ENCODE results near the gene ENOX2. TPM values are rescaled to one million over a fixed set of nuclear protein-coding genes. Genes with fewer than 3 reads are reported as not detected.
A peak's percentile ranks its signal among the peaks of the same experiment; 100 is the strongest.

The ENOX2 gene
- total and polyA plus RNA-seq, 4 donors, result 9.0 to 39.6 (median 22.7) TPM

GRCh38 chrX:130652824-130653578 lies 250.0 kb downstream of the ENOX2 start:
- no peaks in the 10 kb centered on the region for H3K4me1 ChIP-seq (ENCODE audit: control insufficient read depth in 1 of 2, insufficient read depth in 2 of 2, low read length in 2 of 2)
- 76 to 97% methylated on average over 6 of the region's 6 CpGs for WGBS, 2 donors
- no peaks in the 10 kb centered on the region for H3K9me3 ChIP-seq (ENCODE audit: control insufficient read depth, low read length)
- no peak overlapping the region for H3K27ac ChIP-seq (ENCODE audit: low read depth in 1 of 2, low read length in 2 of 2)
- no peak overlapping the region for H3K4me3 ChIP-seq (ENCODE audit: low read length in 2 of 2)
- DNase-seq (no peak), ATAC-seq (ENCODE audit: low FRiP score) (no peak)
- no peaks in the 10 kb centered on the region for H3K36me3 ChIP-seq (ENCODE audit: control insufficient read depth in 1 of 2, insufficient read depth in 2 of 2, low read length in 1 of 2)
- intact Hi-C loops (cut with DNase I), result no loop called here
- no peaks in the 10 kb centered on the region for H3K27me3 ChIP-seq (ENCODE audit: control insufficient read depth in 1 of 2, insufficient read depth in 2 of 2, low read length in 1 of 2)

DNA sequence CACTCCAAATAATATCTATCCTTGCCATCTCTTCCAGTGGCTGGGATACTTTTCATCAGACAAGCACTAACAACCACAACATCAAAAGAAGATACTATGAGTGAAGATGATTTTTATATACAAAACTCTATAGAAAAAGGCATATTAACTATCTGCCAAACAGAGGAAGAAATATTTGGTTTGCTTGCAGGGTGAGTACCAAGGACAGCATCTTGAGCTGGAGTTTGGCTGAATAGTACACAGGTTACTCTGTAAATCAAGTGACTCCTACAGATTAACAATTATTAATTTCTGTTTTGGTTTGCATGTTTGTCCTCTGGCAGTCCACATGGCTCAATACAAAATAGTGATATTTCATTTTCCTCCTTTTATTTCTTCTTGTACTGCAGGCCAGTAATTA lies 253.3 kb downstream of the ENOX2 start:
- ATAC-seq (ENCODE audit: low FRiP score), result no peak
- DNase-seq, result no peak
- H3K36me3 ChIP-seq (ENCODE audit: control insufficient read depth in 1 of 2, insufficient read depth in 2 of 2, low read length in 1 of 2), result no peaks in the 10 kb centered on the region
- intact Hi-C loops (cut with DNase I), result no loop called here
- no peaks in the 10 kb centered on the region for H3K4me1 ChIP-seq (ENCODE audit: control insufficient read depth in 1 of 2, insufficient read depth in 2 of 2, low read length in 2 of 2)
- no peaks in the 10 kb centered on the region for H3K27me3 ChIP-seq (ENCODE audit: control insufficient read depth in 1 of 2, insufficient read depth in 2 of 2, low read length in 1 of 2)
- no peak overlapping the region for H3K4me3 ChIP-seq (ENCODE audit: low read length in 2 of 2)
- H3K9me3 ChIP-seq (ENCODE audit: control insufficient read depth, low read length), result no peaks in the 10 kb centered on the region
- no peak overlapping the region for H3K27ac ChIP-seq (ENCODE audit: low read depth in 1 of 2, low read length in 2 of 2)

DNA sequence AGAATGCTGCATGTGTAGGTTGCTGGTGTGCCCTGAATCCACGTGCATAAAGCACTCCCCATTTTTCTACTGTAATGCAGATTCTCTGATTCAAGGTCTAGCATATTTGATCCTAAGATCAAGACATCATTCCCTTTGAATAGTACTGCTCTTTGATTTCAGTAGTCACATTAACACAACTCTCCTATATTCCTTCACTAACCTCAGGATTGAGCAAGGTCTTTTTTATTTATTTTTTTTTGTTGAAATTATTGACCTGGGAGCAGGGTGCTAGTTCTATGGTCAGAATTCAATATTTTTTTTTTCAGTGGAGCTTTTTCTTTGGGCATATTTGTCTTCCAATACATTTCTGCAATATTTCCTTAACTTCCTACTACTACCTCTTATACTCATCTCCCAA lies 255.5 kb downstream of the ENOX2 start:
- Histone ChIP-seq H3K4me3 (ENCODE audit: low read length in 2 of 2) (no peak overlapping the region), H3K36me3 (ENCODE audit: control insufficient read depth in 1 of 2, insufficient read depth in 2 of 2, low read length in 1 of 2) (no peaks in the 10 kb centered on the region), H3K27me3 (ENCODE audit: control insufficient read depth in 1 of 2, insufficient read depth in 2 of 2, low read length in 1 of 2) (no peaks in the 10 kb centered on the region), H3K9me3 (ENCODE audit: control insufficient read depth, low read length) (no peaks in the 10 kb centered on the region), H3K4me1 (ENCODE audit: control insufficient read depth in 1 of 2, insufficient read depth in 2 of 2, low read length in 2 of 2) (no peaks in the 10 kb centered on the region), H3K27ac (ENCODE audit: low read depth in 1 of 2, low read length in 2 of 2) (no peak overlapping the region)
- intact Hi-C loops (cut with DNase I), result no loop called here
- no peak for DNase-seq
- 54 to 98% methylated on average over 1 of the region's 1 CpG for WGBS, 2 donors
- no peak for ATAC-seq (ENCODE audit: low FRiP score)

GRCh38 chrX:130645955-130646583 lies 256.9 kb downstream of the ENOX2 start:
- Histone ChIP-seq H3K36me3 (ENCODE audit: control insufficient read depth in 1 of 2, insufficient read depth in 2 of 2, low read length in 1 of 2) (no peaks in the 10 kb centered on the region), H3K4me3 (ENCODE audit: low read length in 2 of 2) (no peak overlapping the region), H3K9me3 (ENCODE audit: control insufficient read depth, low read length) (no peaks in the 10 kb centered on the region), H3K27me3 (ENCODE audit: control insufficient read depth in 1 of 2, insufficient read depth in 2 of 2, low read length in 1 of 2) (no peaks in the 10 kb centered on the region), H3K27ac (ENCODE audit: low read depth in 1 of 2, low read length in 2 of 2) (no peak overlapping the region), H3K4me1 (ENCODE audit: control insufficient read depth in 1 of 2, insufficient read depth in 2 of 2, low read length in 2 of 2) (no peaks in the 10 kb centered on the region)
- intact Hi-C loops (cut with DNase I), result no loop called here
- DNase-seq, result peak in 1 of 2 donors; percentile 42
- ATAC-seq (ENCODE audit: low FRiP score), result peak; percentile 64
- 61 to 74% methylated on average over 9 of the region's 9 CpGs for WGBS, 2 donors

DNA sequence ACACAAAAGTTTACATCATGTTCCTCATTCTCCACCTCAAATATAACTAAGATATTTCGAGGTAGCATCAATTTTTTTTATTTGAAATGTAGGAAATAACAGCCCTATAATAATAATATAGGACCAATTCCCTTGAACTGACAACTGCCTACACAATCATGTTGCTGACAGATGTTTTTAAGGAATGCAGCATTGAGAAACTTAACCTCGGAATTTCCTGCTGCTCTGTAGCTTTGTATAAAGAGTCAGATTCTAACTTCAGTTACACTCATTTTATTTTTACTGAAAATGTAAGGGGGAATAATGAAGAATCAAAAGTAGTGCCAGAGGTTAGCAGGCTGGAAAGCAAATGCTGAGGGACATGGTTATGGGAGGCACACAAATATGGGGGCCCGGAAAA lies 265.4 kb downstream of the ENOX2 start:
- Histone ChIP-seq H3K27me3 (ENCODE audit: control insufficient read depth in 1 of 2, insufficient read depth in 2 of 2, low read length in 1 of 2) (no peaks in the 10 kb centered on the region), H3K36me3 (ENCODE audit: control insufficient read depth in 1 of 2, insufficient read depth in 2 of 2, low read length in 1 of 2) (no peaks in the 10 kb centered on the region), H3K4me3 (ENCODE audit: low read length in 2 of 2) (no peak overlapping the region), H3K4me1 (ENCODE audit: control insufficient read depth in 1 of 2, insufficient read depth in 2 of 2, low read length in 2 of 2) (no peaks in the 10 kb centered on the region), H3K9me3 (ENCODE audit: control insufficient read depth, low read length) (no peaks in the 10 kb centered on the region), H3K27ac (ENCODE audit: low read depth in 1 of 2, low read length in 2 of 2) (no peak overlapping the region)
- WGBS, 2 donors, result 57 to 64% methylated on average over 3 of the region's 3 CpGs
- ATAC-seq (ENCODE audit: low FRiP score) (no peak), DNase-seq (no peak)
- intact Hi-C loops (cut with DNase I), result no loop called here

GRCh38 chrX:130636277-130636676 lies 266.7 kb downstream of the ENOX2 start:
- ATAC-seq (ENCODE audit: low FRiP score) (no peak), DNase-seq (no peak)
- Histone ChIP-seq H3K4me1 (ENCODE audit: control insufficient read depth in 1 of 2, insufficient read depth in 2 of 2, low read length in 2 of 2) (no peaks in the 10 kb centered on the region), H3K36me3 (ENCODE audit: control insufficient read depth in 1 of 2, insufficient read depth in 2 of 2, low read length in 1 of 2) (no peaks in the 10 kb centered on the region), H3K27ac (ENCODE audit: low read depth in 1 of 2, low read length in 2 of 2) (no peak overlapping the region), H3K27me3 (ENCODE audit: control insufficient read depth in 1 of 2, insufficient read depth in 2 of 2, low read length in 1 of 2) (no peaks in the 10 kb centered on the region), H3K4me3 (ENCODE audit: low read length in 2 of 2) (no peak overlapping the region), H3K9me3 (ENCODE audit: control insufficient read depth, low read length) (no peaks in the 10 kb centered on the region)
- 91 to 96% methylated on average over 3 of the region's 3 CpGs for WGBS, 2 donors
- intact Hi-C loops (cut with DNase I), result no loop called here

GRCh38 chrX:130631011-130631410 lies 272.0 kb downstream of the ENOX2 start:
- ATAC-seq (ENCODE audit: low FRiP score), result no peak
- DNase-seq, result no peak
- Histone ChIP-seq H3K27ac (ENCODE audit: low read depth in 1 of 2, low read length in 2 of 2) (no peak overlapping the region), H3K27me3 (ENCODE audit: control insufficient read depth in 1 of 2, insufficient read depth in 2 of 2, low read length in 1 of 2) (no peaks in the 10 kb centered on the region), H3K36me3 (ENCODE audit: control insufficient read depth in 1 of 2, insufficient read depth in 2 of 2, low read length in 1 of 2) (no peaks in the 10 kb centered on the region), H3K4me1 (ENCODE audit: control insufficient read depth in 1 of 2, insufficient read depth in 2 of 2, low read length in 2 of 2) (no peaks in the 10 kb centered on the region), H3K9me3 (ENCODE audit: control insufficient read depth, low read length) (no peaks in the 10 kb centered on the region), H3K4me3 (ENCODE audit: low read length in 2 of 2) (no peak overlapping the region)
- WGBS, 2 donors, result 93 to 96% methylated on average over 3 of the region's 3 CpGs
- intact Hi-C loops (cut with DNase I), result no loop called here

DNA sequence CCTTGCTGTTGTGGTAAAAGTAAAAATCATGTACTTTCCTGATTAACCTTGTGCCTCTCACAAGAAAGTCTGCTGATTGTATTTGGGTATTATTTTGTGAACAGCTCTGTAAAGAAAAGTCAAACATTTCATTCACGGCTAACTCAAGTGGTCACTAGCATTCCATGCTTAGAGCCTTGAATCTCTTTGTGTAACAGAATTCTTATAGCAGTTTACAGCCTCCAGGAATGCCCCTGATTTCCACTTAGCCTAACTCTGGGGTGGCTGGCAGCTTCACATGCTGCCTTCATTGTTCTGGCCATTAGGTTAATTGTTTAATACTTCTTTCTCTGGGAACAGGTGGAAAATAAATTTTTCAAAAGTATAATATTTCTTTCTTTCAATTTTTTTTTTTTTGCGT lies 274.5 kb downstream of the ENOX2 start:
- DNase-seq (no peak), ATAC-seq (ENCODE audit: low FRiP score) (no peak)
- Histone ChIP-seq H3K9me3 (ENCODE audit: control insufficient read depth, low read length) (no peaks in the 10 kb centered on the region), H3K4me3 (ENCODE audit: low read length in 2 of 2) (no peak overlapping the region), H3K36me3 (ENCODE audit: control insufficient read depth in 1 of 2, insufficient read depth in 2 of 2, low read length in 1 of 2) (no peaks in the 10 kb centered on the region), H3K4me1 (ENCODE audit: control insufficient read depth in 1 of 2, insufficient read depth in 2 of 2, low read length in 2 of 2) (no peaks in the 10 kb centered on the region), H3K27me3 (ENCODE audit: control insufficient read depth in 1 of 2, insufficient read depth in 2 of 2, low read length in 1 of 2) (no peaks in the 10 kb centered on the region), H3K27ac (ENCODE audit: low read depth in 1 of 2, low read length in 2 of 2) (no peak overlapping the region)
- intact Hi-C loops (cut with DNase I), result no loop called here
- WGBS, 2 donors, result 60 to 73% methylated on average over 2 of the region's 2 CpGs

DNA sequence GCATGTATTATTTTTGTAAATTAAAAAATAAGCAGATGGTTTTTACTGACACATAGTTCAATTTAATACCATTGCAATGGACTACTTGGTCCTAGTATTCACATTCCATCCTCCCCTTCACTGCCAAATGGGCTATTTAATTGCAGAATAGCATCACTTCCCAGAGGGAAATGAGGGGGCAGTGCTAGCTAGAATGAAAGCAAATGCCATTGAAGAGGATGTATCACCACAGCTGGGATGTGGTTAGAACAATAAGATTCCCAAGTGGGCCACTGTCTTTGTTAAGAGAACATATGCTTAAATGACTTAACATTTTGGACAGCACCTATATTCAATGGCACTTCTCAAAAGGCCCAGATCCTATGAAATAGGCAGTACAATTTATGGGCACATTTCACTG lies 276.5 kb downstream of the ENOX2 start:
- ATAC-seq (ENCODE audit: low FRiP score), result no peak
- Histone ChIP-seq H3K4me1 (ENCODE audit: control insufficient read depth in 1 of 2, insufficient read depth in 2 of 2, low read length in 2 of 2) (no peaks in the 10 kb centered on the region), H3K27me3 (ENCODE audit: control insufficient read depth in 1 of 2, insufficient read depth in 2 of 2, low read length in 1 of 2) (no peaks in the 10 kb centered on the region), H3K36me3 (ENCODE audit: control insufficient read depth in 1 of 2, insufficient read depth in 2 of 2, low read length in 1 of 2) (no peaks in the 10 kb centered on the region), H3K9me3 (ENCODE audit: control insufficient read depth, low read length) (no peaks in the 10 kb centered on the region), H3K27ac (ENCODE audit: low read depth in 1 of 2, low read length in 2 of 2) (no peak overlapping the region), H3K4me3 (ENCODE audit: low read length in 2 of 2) (no peak overlapping the region)
- intact Hi-C loops (cut with DNase I), result no loop called here
- no peak for DNase-seq
